HepG2 (cell line): ENCODE data around the gene ZFP14.
A peak's percentile ranks its signal among the peaks of the same experiment; 100 is the strongest.

Source experiments
- EEA1 ChIP-seq: sonication (generic); formaldehyde crosslinking; IDR thresholded peaks from 2 replicates; pipeline ENCODE4 v1.5.1; 2020; ENCODE audit warnings: mild to moderate bottlenecking, missing genetic modification reagents, borderline replicate concordance
- NCOA2 ChIP-seq: sonication (generic); formaldehyde crosslinking; IDR thresholded peaks from 2 replicates; pipeline ENCODE4 v1.8.0; 2022; ENCODE audit warnings: inconsistent platforms
- NR2F2 ChIP-seq: IDR thresholded peaks from 2 replicates; pipeline ENCODE4 v1.6.1; 2012; ENCODE audit warnings: low read depth, inconsistent platforms, borderline replicate concordance
- POLR2A ChIP-seq, 2 experiments: IDR thresholded peaks; 2 replicates each; pipeline ENCODE4 v1.6.1; 2011; ENCODE audit warnings: low read depth in 2 of 2, low read length in 2 of 2, mild to moderate bottlenecking in 1 of 2, moderate library complexity in 1 of 2; ENCODE audit not compliant: insufficient read depth in 1 of 2
- SUZ12 ChIP-seq: fragments of 150-350 bp; IDR thresholded peaks from 2 replicates; pipeline ENCODE4 v1.6.1; 2014; ENCODE audit warnings: low read depth, low read length
- ZNF629 ChIP-seq: sonication (generic); formaldehyde crosslinking; conservative IDR thresholded peaks from 2 replicates; pipeline ENCODE4 v1.5.0; 2020; ENCODE audit warnings: missing genetic modification reagents

DNA sequence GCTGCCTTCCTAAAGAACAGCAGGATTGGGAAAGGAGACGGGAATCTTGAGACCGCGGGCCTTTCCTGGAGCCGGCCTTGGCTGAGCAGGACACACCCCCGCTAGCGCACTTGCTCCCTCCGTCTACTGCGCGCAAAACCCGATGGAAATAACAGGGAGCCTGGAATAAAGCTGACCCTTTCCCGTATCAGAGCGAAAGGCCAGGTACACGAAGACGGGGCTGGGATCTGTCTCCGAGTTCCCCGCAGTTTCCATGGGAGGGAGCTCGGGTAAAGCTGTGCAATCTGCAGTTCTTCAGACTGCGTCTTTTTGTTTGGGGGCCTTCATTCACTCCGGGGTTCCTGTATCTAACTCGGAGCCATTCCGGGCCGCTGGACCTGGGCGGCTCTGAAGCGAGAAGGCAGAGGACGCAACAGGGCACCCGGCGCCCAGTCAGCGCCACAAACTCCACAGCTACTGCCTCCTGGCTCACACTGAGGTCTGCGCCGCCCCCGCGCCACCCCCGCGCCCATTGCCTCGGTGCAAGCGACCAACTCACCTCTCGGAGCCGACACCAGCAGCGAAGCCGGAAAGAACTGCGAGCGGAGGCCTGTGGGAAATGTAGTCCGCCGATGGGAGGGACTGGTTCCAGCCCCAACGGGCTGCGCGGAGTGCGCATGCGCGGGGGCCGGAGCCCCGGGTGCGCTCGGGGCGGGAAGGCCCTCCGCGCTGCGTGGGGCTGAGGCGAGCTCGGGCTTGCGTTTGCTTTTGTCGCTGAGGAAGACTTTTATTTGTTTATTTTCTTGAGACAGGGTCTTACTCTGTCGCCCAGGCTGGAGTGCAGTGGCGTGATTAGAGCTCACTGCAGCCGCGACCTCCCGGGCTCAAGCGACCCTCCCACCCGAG, at the start of gene ZFP14:
- TF ChIP-seq EEA1 (CRISPR knock-in tag) (no peak), NCOA2 (CRISPR knock-in tag) (peak; percentile 44), POLR2A (IDR thresholded peaks at IDR 0.05; ENCODE audit: insufficient read depth in 1 of 2, low read depth in 2 of 2, low read length in 2 of 2) (peak; percentile 70 to 86), SUZ12 (peak; percentile 69), ZNF629 (CRISPR knock-in tag) (0 out of 2 replicates have a peak, but pooled peaks have one; percentile 29), NR2F2 (0 out of 2 replicates have a peak, but pooled peaks have one; percentile 23)
